GM19043 (cell line): ENCODE measurements around the gene ZNF730.
"Not testable (repeated sequence)": the region's sequence is repeated elsewhere in the genome, so short reads cannot be mapped to it uniquely, and the experiment has no call there.

ENCODE experiments used
- ATAC-seq: cut with Tn5 transposase; IDR thresholded peaks from one replicate; pipeline ENCODE4 v1.9.1; 2021; ENCODE audit warnings: low read depth; ENCODE audit not compliant: unreplicated experiment

Gene ZNF730

GRCh38 chr19:23116802-23117571, at the start of gene ZNF730:
TSS of gene ZNF730 (plus strand) at chr19:23117025. CDS start at chr19:23117174, 149 bp downstream.
- peak; percentile 83 for ATAC-seq

GRCh38 chr19:23070353-23071146, 46.3 kb upstream of the ZNF730 start:
- no peak for ATAC-seq

- no peak for ATAC-seq
Measured at GRCh38 chr19:23071147-23071511, 45.7 kb upstream of the ZNF730 start.

- peak; percentile 79 for ATAC-seq
Measured at GRCh38 chr19:23075031-23075733, 41.6 kb upstream of the ZNF730 start.

- not testable (repeated sequence) for ATAC-seq
Measured at GRCh38 chr19:23077776-23078175, 39.0 kb upstream of the ZNF730 start.

GRCh38 chr19:23093832-23094231, 23.0 kb upstream of the ZNF730 start:
- no peak for ATAC-seq

GRCh38 chr19:23095418-23095817, 21.4 kb upstream of the ZNF730 start:
- ATAC-seq: no peak

GRCh38 chr19:23098286-23098685, 18.5 kb upstream of the ZNF730 start:
- no peak for ATAC-seq

GRCh38 chr19:23098988-23099387, 17.8 kb upstream of the ZNF730 start:
- no peak for ATAC-seq

- no peak for ATAC-seq
Measured at GRCh38 chr19:23099966-23100365, 16.9 kb upstream of the ZNF730 start.

GRCh38 chr19:23101241-23101640, 15.6 kb upstream of the ZNF730 start:
- ATAC-seq: no peak

- no peak for ATAC-seq
Measured at GRCh38 chr19:23118400-23118799, 1.6 kb downstream of the ZNF730 start.

GRCh38 chr19:23134211-23134610, 17.4 kb downstream of the ZNF730 start:
- not testable (repeated sequence) for ATAC-seq

GRCh38 chr19:23145617-23146415, 29.0 kb downstream of the ZNF730 start:
- ATAC-seq: no peak

GRCh38 chr19:23160766-23161165, 43.9 kb downstream of the ZNF730 start:
- ATAC-seq: no peak

GRCh38 chr19:23168286-23168685, 51.5 kb downstream of the ZNF730 start:
- ATAC-seq: not testable (repeated sequence)

- no peak for ATAC-seq
Measured at GRCh38 chr19:23183251-23183650, 66.4 kb downstream of the ZNF730 start.

GRCh38 chr19:23190341-23190740, 73.5 kb downstream of the ZNF730 start:
- no peak for ATAC-seq
